AG04450 (cell line): ENCODE data around the gene BBLN. TPM values are rescaled to one million over a fixed set of nuclear protein-coding genes. Genes with fewer than 3 reads are reported as not detected.
A peak's percentile ranks its signal among the peaks of the same experiment; 100 is the strongest.

Experiments
- CTCF ChIA-PET: fragments of 300-600, 350-600 bp; formaldehyde crosslinking; extraction: SDS; loops from one replicate; lab custom pipeline; 2022; ENCODE audit warnings: antibody characterized with exemption, inconsistent platforms; lab: Charles Lee
- POLR2A ChIA-PET: fragments of 350-600 bp; formaldehyde crosslinking; extraction: SDS; loops from one replicate; lab custom pipeline; 2021; ENCODE audit warnings: antibody characterized with exemption, inconsistent platforms; lab: Yijun Ruan, JAX
- DNase-seq: peaks from one replicate; pipeline ENCODE4 v3.0.0-alpha.2; 2011; ENCODE audit warnings: low read depth, low spot score
- H3K27ac ChIP-seq: one replicate; pipeline ENCODE4 v1.5.1; 2012; ENCODE audit warnings: low read depth, low read length, control low read depth
- H3K27me3 ChIP-seq: one replicate; pipeline ENCODE4 v1.6.0; 2012; ENCODE audit warnings: low read length; ENCODE audit not compliant: control insufficient read depth, insufficient read depth
- H3K4me3 ChIP-seq: 2 replicates; pipeline ENCODE4 v1.5.1; 2011; ENCODE audit warnings: mild to moderate bottlenecking, low read depth, low read length, control low read depth
- H3K9me3 ChIP-seq: 2 replicates; pipeline ENCODE4 v1.5.1; 2012; ENCODE audit warnings: low read length; ENCODE audit not compliant: control insufficient read depth, insufficient read depth
- polyA plus RNA-seq: library from polyadenylated mRNA; depleted of rRNA; stranded (reverse); fragments of >200 nt; gene quantifications from 2 replicates; pipeline ENCODE4 v1.2.3, GENCODE V29; 2011
- TF ChIP-seq, protein P1 (sequence below): IDR thresholded peaks from 2 replicates; pipeline ENCODE4 v1.5.1; 2011; ENCODE audit warnings: low read depth, low read length, control low read depth, inconsistent platforms

BBLN gene
- polyA plus RNA-seq, 1 experiment = 48.1 TPM

DNA sequence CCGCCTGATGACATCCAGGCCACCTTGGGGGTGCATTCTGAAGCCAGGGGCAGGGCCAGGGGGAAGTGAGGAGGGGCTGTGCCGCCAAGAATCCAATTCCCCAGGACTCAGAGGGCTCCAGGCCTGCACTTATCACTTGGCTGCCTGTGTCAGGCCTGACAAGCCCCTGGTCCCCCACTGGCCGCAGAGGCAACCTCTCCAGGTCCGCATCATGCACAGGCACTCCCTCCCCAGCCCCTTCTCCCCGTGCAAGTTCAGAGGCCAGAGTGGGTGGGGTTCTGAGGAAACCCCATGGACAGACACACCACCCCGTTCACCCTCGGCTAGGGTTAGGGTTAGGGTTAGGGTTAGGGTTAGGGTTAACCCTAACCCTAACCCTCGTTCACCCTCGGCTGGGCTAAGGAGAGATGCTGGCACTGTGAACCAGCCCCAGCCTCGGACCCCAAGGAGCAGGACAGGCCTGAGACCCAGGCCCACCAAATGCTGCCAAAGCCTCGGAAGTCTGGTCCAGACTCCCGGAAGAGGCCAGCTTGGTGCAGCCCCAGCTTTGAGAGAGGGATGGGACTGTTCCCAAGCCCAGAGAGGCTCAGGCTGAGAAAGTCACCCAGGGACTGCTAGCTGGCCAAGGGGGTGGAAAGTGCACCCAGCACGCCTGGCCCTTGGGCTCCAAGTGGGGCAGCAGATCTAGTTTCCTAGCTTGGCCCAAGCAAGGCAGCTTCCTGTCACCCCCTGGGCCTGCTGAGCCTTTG, 5.9 kb upstream of the BBLN start:
- CTCF ChIA-PET = interaction anchor here (1.2 kb wide), 1 partner anchor 36 kb away, joined by 10 read pairs; no protein-coding TSS in a partner anchor
- TF ChIP-seq, protein P1, sequence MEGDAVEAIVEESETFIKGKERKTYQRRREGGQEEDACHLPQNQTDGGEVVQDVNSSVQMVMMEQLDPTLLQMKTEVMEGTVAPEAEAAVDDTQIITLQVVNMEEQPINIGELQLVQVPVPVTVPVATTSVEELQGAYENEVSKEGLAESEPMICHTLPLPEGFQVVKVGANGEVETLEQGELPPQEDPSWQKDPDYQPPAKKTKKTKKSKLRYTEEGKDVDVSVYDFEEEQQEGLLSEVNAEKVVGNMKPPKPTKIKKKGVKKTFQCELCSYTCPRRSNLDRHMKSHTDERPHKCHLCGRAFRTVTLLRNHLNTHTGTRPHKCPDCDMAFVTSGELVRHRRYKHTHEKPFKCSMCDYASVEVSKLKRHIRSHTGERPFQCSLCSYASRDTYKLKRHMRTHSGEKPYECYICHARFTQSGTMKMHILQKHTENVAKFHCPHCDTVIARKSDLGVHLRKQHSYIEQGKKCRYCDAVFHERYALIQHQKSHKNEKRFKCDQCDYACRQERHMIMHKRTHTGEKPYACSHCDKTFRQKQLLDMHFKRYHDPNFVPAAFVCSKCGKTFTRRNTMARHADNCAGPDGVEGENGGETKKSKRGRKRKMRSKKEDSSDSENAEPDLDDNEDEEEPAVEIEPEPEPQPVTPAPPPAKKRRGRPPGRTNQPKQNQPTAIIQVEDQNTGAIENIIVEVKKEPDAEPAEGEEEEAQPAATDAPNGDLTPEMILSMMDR = no peak
- no peaks in the 10 kb centered on the region for H3K9me3 ChIP-seq
- H3K4me3 ChIP-seq = no peak overlapping the region
- POLR2A ChIA-PET = no interaction called here
- DNase-seq = no peak
- peaks cover 5% of the 10 kb centered on the region for H3K27me3 ChIP-seq
- no peak overlapping the region for H3K27ac ChIP-seq

DNA sequence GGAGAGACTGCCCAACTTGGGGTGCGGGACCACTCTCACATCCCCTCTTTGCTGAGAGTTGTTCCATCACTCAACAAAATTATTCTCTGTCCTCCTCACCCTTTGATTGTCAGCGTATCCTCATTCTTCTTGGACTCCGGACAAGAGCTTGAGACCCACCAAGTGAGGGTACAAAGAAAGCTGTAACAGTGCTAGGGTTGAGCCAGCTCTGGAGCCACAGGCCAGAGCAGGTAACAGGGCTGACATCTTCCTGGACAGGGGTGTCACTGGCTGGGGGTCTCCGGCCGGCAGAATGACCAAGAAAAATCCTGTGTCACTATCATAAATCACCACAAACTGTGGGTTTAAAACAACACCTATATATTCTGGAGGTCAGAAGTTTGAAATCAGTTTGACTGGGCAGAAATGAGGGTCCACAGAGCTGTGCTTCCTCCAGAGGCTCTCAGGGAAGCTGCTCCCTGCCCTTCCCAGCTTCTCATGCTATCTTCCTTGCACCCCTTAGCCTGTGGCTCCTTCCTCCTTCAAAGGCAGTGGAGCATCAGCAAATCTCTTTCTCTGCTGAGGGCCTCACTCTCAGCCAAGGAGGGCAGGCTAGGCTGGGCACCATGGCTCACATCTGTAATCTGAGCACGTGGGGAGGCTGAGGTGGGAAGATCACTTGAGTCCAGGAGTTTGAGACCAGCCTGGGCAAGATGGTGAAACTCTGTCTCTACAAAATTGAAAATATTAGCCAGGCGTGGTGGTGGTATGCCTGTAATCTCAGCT, 4.1 kb upstream of the BBLN start:
- POLR2A ChIA-PET = no interaction called here
- no peak for DNase-seq
- H3K27me3 ChIP-seq = peaks cover 5% of the 10 kb centered on the region
- no peak overlapping the region for H3K27ac ChIP-seq
- no peak overlapping the region for H3K4me3 ChIP-seq
- H3K9me3 ChIP-seq = no peaks in the 10 kb centered on the region; the same call in 1 of the 2 replicates
- TF ChIP-seq, protein P1 = no peak
- CTCF ChIA-PET = no interaction called here

DNA sequence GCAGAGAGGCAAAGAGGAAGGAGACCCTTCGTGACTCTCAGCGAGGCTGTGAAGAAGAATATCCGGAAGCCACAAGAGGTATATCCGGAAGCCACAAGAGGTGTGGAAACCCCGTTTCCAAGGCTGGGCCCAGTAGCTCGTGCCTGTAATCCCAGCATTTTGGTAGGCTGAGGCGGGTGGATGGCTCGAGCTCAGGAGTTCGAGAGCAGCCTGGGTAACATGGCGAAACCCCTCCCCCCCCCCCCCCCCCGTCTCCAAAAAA, 612 bp upstream of the BBLN start:
- TF ChIP-seq, protein P1 = no peak
- ChIA-PET POLR2A (interaction anchor here (0.6 to 1.4 kb wide), 6 partner anchors 9 to 261 kb away, joined by 3 read pairs; no protein-coding TSS in a partner anchor), CTCF (interaction anchor here (1.0 to 1.1 kb wide), 2 partner anchors 31 to 42 kb away, joined by 4 read pairs; no protein-coding TSS in a partner anchor)
- DNase-seq = no peak
- Histone ChIP-seq H3K27me3 (peaks cover 5% of the 10 kb centered on the region), H3K4me3 (peak overlapping the region; percentile 64), H3K27ac (no peak overlapping the region), H3K9me3 (no peaks in the 10 kb centered on the region; the same call in 1 of the 2 replicates)

DNA sequence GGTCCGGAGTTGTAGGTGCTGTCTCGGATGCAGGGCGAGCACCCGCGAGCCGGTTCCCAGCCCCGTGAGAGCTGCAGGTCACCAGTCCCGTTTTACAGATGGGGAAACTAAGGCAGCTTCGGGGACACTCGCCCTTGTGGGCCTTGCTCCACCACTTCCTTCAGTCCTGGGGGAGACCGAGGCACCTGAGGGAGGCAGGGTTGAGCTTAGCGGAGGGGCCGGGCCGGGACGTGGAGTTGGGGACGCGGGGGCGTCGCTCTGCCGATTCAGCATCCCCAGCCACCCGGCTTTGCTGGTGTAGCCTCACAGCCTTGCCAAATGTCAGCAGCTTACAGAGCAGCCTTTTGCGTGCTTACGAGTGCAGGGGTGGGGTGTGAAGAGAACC, 530 bp downstream of the BBLN start:
- POLR2A ChIA-PET = interaction anchor here (1.0 to 1.4 kb wide), 5 partner anchors 8 to 262 kb away, joined by 3 to 7 read pairs (median 3); no protein-coding TSS in a partner anchor

More for the DNA sequence above, 530 bp downstream of the BBLN start:
- Histone ChIP-seq H3K27me3 (peaks cover 4% of the 10 kb centered on the region), H3K27ac (no peak overlapping the region), H3K9me3 (no peaks in the 10 kb centered on the region; the same call in 1 of the 2 replicates), H3K4me3 (peak overlapping the region; percentile 89)
- CTCF ChIA-PET = interaction anchor here (1.0 to 1.6 kb wide), 3 partner anchors 32 to 43 kb away, joined by 4 read pairs; no protein-coding TSS in a partner anchor
- DNase-seq = no peak
- TF ChIP-seq, protein P1 = no peak
